HG02943 (cell line): Measurements from ENCODE around the gene LARP1B.
"Not testable (repeated sequence)": the region's sequence is repeated elsewhere in the genome, so short reads cannot be mapped to it uniquely, and the experiment has no call there.

Source experiments
- ATAC-seq: cut with Tn5 transposase; IDR thresholded peaks from one replicate; pipeline ENCODE4 v1.9.1; 2021; ENCODE audit warnings: mild to moderate bottlenecking, low read depth, moderate library complexity; ENCODE audit not compliant: unreplicated experiment

Gene LARP1B

DNA sequence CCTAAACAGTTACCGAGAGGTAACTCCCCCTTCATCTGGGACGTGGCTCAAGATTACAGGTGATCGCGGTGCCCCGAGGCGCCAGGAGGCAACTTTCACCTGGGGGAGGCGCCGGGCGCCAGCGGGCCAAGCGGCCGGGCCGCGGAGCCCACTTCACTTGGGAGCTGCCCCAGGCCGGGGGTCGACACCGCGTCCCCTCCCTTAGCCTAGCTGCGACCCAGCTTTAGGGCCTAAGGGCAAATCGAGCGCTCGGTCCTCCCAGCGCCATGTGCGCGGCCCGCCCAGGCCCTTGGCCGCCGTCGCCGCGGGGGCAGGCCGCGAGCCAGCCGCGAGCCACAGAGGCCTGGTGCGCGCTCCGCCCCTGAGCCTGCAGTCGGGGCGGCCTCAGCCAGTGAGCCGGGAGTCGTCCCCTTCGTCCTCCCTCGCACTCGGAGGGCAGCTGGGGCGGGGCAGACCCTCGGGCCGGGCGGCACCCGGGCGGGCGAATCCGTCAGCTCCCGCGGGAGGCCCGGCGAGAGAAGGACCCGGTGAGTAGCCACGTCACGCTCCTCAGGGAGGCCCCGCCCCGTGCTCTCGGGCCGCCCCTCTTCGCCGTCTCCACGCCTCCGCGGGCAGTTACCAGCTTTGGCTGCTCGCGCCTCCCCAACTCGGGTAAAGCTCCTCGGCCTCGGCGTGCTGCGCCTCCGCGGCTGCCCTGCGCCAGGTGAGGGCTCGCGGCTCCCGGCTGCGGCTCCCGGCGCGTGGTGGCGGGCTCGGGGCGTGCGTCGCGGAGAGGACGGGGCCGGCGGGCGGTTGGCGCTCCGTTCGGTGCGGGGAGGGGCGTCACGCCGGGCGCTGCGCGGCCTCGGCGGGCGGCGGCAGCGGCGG is at the start of gene LARP1B:
TSS of gene LARP1B (plus strand) at position 614 of the 867 bp plus-strand sequence. CDS start 13,640 bp downstream, outside the sequence.
- peak; percentile 90 for ATAC-seq

DNA sequence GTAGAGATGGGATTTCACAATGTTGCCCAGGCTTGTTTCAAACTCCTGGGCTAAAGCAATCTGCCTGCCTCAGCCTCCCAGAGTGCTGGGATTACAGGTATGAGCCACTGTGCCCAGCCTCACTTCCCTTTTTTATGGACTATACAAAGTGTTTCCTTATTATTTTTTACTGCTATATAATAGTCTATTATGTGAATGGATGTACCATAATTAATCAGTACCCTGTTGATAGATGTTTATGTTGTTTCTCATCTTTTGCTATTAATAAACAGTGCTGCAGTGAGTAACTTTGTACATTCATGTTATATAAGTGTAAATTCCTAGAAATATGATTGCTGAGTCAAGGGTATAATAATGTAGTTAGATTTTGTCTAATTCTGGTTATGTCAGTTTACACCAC is 35.8 kb upstream of the LARP1B start:
- ATAC-seq, result no peak

DNA sequence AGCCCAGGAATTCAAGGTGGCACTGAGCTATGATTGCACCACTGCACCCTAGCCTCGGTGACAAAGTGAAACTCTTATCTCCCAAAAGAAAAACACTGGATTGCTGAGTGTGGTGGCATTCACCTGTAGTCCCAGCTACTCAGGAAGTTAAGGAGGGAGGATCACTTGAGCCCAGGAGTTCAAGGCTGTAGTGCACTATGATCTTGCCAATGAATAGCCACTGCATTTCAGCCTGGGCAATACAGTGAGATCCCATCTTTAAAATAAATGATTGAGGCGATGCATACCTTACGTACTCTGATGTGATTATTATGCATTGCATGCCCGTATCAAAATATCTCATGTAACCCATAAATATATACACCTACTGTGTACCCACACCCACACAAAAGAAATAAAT is 31.2 kb upstream of the LARP1B start:
- ATAC-seq, result no peak

DNA sequence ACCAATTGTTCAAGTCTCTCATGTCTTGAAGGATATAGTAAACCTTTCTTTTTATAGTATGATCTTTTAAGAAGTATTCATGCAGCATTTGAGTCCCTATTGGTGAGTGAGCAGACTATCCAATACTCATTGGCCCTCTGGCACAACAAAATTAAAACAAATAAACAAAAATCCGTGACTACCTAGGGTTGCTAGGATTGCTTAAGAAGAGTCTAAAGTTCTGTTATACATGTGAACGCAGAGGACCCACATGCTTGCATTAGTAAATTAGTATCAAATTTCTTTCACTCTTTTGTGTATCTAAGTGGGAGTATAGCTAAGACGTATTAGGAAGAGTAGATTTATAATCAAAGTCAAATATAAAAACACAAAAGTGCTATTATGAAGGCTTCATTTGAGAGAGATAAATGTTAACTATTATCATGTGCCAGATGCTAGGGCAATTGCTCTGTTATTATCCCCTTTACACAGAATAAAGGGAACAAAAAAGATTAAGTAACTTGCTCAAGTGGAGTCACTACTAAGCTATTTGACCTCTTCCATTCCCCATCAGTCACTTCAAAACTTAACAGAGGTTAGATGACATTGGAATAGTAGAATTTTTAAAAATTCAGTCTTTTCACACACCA is 29.2 kb upstream of the LARP1B start:
- no peak for ATAC-seq

DNA sequence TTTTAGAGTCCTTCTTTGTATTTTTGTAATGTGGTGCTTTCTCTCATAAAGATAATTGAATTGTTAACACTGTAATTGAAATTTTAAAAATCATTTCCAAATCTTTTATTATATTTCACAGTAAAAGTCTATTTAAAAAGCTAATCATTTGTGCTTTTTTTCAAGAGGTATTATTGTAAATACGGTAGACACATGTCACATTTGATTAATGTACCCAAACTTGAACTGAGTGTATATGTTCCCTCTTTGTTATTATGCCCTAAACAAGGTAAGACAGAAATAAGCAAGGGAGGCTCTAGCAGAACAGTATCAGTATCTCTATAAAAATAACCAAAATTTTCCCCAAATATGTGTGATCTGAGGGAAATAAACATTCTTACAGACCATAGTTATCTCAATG is 21.5 kb upstream of the LARP1B start:
- ATAC-seq, result no peak

DNA sequence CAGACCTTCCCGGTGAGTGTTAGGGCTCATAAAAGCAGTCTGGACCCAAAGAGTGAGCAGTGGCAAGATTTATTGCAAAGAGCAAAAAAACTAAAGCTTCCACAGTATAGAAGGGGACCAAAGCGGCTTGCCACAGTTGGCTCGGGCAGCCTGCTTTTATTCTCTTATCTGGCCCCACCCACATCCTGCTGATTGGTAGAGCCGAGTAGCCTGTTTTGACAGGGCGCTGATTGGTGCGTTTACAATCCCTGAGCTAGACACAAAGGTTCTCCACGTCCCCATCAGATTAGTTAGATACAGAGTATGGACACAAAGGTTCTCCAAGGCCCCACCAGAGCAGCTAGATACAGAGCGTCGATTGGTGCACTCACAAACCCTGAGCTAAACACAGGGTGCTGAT is 14.1 kb upstream of the LARP1B start:
- not testable (repeated sequence) for ATAC-seq

DNA sequence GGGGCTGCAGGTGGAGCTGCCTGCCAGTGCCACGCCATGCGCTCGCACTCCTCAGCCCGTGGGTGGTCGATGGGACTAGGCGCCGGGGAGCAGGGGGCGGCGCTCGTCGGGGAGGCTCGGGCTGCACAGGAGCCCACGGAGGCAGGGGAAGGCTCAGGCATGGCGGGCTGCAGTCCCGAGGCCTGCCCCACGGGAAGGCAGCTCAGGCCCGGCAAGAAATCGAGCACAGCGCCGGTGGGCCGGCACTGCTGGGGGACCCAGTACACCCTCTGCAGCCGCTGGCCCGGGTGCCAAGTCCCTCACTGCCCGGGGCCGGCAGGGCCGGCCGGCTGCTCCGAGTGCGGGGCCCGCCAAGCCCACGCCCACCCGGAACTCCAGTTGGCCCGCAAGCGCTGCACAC is 13.6 kb upstream of the LARP1B start:
- not testable (repeated sequence) for ATAC-seq

DNA sequence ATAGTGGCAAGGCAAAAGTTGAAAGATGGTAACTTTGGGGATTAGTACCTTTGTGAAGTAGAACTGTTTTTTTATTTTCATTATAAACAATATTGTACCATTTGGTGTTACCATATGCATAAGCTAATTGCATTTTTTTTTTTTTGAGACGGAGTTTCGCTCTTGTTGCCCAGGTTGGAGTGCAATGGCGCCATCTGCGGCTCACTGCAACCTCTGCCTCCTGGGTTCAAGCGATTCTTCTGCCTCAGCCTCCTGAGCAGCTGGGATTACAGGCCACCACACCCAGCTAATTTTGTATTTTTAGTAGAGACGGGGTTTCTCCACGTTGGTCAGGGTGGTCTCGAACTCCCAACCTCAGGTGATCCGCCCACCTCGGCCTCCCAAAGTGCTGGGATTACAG is 9.9 kb upstream of the LARP1B start:
- not testable (repeated sequence) for ATAC-seq

DNA sequence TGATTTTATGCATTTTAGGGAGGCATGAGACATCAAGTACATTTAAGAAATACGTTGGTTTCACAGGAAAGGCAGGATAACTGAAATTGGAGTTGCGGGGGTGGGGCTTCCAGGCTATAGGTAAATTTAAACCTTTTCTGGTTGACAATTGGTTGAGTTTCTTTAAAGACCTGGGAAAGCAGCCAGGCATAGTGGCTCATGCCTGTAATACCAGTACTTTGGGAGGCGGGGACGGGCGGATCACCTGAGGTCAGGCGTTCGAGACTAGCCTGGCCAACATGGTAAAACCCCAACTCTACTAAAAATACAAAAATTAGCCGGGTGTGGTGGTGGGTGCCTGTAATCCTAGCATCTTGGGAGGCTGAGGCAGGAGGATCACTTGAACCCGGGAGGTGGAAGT is 6.2 kb upstream of the LARP1B start:
- not testable (repeated sequence) for ATAC-seq

DNA sequence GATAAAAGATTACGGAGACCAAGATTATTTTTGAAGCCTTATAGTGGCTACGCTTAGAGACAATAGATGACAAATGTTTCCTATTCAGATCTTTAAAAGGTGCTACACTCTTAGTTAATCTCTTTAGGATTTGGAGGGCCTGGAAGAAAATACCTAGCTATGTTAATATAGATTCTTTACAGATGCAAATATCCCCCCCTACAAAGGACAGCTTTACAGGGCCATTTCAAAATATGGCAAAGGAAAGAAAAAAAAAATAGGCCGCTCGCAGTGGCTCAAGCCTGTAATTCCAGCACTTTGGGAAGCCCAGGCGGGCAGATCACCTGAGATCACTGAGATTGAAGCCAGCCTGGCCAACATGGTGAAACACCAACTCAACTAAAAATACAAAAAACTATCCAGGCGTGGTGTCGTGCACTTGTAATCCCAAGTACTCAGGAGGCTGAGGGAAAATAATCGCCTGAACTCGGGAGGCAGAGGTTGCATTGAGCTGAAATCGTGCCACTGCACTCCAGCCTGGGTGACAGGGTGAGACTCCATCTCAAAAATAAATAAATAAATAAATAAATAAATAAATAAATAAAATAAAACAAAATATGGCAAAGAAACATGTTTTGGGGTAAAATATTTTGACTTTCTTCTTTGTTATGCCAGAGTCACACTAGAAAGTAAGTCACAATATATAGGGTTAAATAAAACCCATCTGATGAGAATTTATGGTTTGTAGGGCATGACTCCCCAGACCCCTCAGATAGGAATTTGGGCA is 5.5 kb upstream of the LARP1B start:
- not testable (repeated sequence) for ATAC-seq

DNA sequence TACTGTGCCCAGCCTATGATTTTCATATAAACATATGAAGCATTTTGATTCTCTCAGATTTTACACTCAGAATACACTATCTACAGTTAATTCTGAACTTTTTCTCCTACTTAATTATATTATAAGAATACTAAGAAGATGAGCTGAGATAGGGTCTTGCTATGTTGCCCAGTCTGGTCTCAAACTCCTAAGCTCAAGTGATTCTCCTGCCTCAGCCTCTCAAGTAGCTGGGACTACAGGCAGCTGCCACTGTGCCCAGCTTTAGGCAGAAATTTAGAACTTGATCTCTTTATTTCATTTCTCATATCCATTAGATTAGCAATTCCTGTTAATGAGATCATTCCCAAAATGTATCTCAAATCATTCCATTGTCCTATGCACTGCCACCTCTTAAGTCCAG is 4.7 kb upstream of the LARP1B start:
- ATAC-seq, result no peak

DNA sequence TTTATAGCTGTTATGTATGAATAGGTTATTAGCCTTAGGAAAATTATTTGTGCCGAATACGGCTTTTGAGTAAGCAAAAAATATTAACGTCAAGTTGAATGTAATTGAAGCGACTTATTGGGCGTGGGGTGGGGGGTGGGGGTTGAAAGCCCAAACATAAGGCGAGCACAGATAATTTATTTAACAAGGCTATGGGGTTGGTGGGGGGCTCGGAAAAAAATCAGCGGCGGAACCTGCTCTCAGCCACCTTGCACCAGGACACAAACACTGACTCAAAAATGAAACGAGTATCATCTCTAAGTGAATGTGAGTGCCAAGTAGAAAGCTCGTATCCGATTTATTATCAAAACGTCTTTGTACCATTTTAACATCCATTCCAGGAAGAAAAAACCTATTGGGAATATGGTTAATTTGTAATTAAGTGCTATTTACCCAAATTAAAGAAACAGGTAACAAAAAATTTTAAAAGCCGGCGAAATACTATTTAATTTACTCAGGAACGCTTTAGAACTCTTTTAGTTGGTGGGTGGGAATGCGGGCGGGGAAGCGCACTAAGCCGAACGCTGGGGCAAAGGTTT is 902 bp upstream of the LARP1B start:
- ATAC-seq, result no peak

DNA sequence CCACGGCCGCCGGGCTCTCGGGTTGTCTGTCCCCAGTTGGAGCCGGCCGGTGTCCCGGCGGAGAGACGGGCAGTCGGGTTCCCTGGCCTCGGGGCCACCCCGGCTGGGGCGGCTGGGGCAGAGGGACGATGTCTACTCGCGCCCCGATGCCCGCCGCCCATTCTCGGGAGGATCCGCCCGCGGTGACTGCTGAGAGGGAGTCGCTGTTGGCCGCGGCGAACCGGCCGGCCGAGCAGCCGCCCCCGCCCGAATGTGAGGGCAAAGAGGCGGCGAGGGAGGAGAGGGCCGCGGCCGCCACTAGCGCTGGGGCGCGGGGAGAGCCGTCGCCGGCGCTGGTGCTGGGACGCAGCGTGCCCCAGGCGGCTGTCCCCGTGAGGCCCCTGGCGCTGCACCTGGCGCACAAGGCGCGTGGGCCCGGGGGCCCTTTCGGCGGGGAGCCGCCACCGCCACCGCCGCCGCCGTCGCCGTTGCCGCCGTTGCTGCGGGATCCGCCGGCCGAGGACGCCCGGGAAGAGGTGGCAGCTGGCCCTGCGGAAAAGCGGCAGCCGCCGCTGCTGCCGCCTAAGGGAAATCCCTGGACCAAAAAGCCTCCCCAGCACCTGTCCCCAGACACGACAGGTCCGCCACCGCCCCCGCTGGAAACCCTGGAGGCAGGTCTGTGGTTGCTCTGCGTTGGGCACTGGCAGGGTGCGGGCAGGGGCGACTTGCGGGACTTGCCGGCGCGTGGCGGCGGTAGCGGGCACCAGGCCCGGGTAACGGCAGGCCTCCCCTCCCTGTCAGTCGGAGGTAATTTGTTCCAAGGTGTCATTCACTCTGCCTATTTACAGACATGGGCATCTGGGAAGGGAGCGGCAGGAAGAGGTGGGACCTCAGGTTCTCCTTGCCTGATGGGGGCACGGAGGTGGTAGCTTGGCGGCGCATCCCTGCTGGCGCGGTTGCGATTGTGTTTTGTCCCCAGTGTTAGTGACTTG is 739 bp downstream of the LARP1B start:
- ATAC-seq, result peak; percentile 34

DNA sequence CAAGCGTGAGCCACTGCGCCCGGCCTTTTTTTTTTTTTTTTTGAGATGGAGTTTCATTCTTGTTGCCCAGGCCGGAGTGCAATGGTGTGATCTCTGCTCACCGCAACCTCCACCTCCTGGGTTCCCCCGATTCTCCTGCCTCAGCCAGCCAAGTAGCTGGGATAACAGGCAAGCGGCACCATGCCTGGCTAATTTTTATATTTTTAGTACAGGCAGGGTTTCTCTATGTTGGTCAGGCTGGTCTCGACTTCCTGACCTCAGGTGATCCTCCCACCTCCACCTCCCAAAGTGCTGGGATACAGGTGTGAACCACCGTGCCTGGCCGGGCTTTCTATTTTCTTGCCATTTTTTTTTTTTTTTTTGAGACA is 5.3 kb downstream of the LARP1B start:
- not testable (repeated sequence) for ATAC-seq

DNA sequence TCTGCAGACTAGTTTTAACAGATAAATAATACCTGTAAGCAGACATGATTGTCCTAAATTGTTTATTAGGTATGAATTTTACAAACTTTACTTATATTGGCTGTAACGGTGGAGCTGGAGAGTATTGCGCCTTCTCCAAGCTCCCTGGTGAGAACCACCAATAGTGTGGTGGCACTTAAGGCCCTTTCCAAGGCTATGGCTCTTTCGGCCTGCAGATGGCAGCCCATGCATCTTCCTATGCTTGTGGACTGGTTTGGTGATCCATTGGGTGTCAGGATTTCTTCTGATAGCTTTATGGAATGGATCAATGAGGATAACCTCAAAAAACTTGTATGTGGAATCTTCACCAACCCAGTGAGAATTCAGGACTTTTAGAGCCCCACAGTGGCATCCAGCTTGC is 7.8 kb downstream of the LARP1B start:
- no peak for ATAC-seq

DNA sequence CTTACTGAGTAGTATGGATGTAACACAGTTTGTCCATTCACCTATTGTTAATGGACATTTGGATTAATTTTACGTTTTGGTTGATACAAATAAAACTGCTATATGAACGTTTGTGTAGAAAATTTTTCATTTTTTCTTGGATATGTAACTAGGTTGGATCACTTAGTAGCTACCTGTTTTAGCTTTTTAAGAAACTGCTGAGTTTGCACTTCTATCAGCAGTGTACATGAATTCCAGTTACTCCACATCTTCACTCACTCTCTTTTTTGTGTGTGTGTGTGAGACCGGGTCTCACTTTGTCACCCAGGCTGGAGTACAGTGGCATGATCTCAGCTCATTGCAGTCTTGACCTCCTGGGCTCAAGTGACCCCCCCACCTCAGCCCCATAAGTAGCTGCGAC is 15.4 kb downstream of the LARP1B start:
- no peak for ATAC-seq

DNA sequence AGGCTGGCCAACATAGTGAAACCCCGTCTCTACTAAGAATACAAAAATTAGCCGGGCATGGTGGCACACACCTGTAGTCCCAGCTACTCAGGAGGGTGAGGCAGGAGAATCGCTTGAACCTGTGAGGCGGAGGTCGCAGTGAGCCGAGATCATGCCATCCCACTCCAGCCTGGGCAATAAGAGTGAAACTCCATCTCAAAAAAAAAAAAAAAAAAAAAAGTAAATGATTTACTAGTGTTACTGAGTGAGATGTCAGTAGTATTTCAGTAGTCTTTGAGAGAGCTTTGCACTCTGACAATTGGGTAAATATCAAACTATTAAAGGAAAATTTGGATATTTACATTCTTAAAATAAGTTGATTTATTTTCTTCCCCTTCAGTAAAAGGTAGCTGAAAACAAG is 34.2 kb downstream of the LARP1B start:
- not testable (repeated sequence) for ATAC-seq

DNA sequence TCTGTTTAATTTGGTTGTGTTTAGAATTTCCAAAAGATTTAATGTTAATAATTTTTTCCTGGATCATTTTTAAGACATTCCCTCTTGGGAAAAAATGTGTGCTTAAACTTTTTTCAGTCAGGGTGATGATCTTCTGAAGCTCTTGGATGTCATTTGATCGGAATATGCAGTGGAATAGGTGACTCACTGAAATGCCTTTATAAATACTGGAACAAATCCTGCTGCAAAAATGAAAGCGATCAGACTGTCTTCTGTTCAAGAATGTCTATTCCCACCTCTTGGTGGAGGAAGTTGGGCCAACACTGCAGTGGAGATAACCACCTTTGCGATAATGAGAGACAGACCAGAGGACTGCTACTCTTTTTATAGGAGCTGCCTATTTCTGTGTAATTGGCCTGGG is 46.7 kb downstream of the LARP1B start:
- ATAC-seq, result no peak

DNA sequence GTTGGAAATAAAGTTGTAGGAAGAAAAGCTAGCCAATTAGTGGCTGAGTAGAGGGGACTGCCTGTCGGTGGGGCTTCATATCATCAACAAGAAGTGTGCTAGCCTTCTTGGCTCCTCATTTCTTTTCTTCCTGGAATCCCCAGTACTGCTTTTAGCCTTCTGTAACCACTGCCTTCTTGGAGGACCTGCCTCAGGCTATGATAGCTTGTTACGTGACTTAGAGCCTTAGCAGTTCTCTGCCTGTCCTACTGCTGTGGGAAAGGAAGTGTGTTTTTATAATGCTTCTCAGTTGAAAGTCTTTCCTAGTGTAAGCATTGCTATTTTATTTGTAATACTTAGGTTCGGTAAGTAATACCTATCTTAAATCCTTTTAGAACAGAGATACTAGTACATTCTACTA is 61.9 kb downstream of the LARP1B start:
- ATAC-seq, result no peak

DNA sequence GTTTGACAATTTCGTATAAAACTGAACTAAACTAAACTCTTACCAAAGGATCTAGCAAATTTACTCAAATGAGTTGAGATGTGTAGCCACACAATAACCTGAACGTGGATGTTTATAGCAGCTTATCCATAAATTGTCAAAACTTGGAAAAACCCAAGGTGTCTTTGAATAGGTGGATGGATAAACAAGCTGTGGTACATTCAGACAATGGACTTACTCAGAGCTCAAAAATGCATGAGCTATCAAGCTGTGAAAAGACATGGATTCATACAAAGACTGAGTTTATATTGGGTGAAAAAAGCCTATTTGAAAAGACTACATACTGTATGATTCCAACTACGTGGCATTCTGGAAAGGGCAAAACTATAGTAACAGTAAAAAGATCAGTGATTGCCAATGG is 69.5 kb downstream of the LARP1B start:
- no peak for ATAC-seq
